ENCODE measurements around the gene SLC22A23. TPM values are rescaled to one million over a fixed set of nuclear protein-coding genes. Genes with fewer than 3 reads are reported as not detected.

The SLC22A23 gene
- total and polyA plus RNA-seq, 7 donors = 8.1 to 18.7 (median 12.0) TPM

DNA sequence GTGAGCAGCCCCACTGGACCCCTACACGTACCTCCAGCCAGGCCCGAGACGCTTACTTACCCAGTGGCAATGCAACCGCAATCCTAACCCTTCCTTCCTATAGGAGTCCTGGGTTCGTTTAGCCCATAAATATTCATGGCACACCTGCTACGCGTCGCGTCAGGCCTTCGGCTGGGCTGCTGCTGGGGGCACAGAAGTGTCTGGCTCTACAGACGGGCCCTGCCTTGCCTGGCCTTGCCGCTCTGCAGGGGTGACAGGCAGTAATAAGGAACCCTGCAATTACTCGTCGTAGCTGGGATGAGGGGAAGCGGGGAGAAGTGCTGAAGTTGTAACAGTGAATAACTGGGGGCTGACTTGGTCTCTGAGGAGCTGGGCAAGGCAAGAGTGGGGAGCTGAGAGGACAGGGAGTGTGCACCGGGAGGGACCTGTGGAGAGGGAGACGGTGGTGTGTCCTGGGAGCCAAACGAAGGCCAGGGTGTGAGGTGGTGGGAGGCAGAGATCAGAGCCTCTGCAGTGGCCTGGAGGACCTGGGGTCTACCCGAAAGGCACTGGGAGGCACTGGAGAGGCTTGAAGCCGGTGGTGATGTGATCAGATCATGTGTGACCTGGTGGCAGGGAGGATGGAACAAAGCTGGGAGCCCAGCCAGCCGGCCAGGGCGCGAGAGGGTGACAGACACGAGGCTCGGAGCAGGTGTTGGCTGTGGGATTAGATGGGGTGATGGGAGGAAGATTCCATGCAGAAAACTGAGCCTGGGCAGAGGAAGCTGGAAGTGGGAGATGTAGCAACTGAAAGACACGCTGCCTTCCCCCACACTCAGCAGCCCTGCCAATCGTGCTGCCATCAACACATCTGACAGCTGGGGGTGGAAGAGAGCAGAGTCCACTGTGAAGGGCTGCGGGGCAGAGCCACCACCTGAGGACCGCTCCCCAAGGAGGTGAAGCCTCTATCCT is 161.7 kb downstream of the SLC22A23 start:
- intact Hi-C loops (cut with DNase I) = no loop called here
- Histone ChIP-seq H3K4me1 (no peaks in the 10 kb centered on the region), H3K9me3 (no peaks in the 10 kb centered on the region), H3K27ac (no peak overlapping the region), H3K36me3 (peaks cover 0 to 19% (median 0%) of the 10 kb centered on the region in 4 donors), H3K27me3 (no peaks in the 10 kb centered on the region), H3K4me3 (no peak overlapping the region)
- 71 to 73% methylated on average over 29 of the region's 29 CpGs for WGBS, 2 donors
- peak; percentile 50 for DNase-seq
- TF ChIP-seq POLR2AphosphoS5 (IDR thresholded peaks at IDR 0.05) (no peak), POLR2A (IDR thresholded peaks at IDR 0.05) (no peak), EP300 (IDR thresholded peaks at IDR 0.05) (no peak)
- TF ChIP-seq, protein P1, sequence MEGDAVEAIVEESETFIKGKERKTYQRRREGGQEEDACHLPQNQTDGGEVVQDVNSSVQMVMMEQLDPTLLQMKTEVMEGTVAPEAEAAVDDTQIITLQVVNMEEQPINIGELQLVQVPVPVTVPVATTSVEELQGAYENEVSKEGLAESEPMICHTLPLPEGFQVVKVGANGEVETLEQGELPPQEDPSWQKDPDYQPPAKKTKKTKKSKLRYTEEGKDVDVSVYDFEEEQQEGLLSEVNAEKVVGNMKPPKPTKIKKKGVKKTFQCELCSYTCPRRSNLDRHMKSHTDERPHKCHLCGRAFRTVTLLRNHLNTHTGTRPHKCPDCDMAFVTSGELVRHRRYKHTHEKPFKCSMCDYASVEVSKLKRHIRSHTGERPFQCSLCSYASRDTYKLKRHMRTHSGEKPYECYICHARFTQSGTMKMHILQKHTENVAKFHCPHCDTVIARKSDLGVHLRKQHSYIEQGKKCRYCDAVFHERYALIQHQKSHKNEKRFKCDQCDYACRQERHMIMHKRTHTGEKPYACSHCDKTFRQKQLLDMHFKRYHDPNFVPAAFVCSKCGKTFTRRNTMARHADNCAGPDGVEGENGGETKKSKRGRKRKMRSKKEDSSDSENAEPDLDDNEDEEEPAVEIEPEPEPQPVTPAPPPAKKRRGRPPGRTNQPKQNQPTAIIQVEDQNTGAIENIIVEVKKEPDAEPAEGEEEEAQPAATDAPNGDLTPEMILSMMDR (IDR thresholded peaks at IDR 0.05) = no peak

DNA sequence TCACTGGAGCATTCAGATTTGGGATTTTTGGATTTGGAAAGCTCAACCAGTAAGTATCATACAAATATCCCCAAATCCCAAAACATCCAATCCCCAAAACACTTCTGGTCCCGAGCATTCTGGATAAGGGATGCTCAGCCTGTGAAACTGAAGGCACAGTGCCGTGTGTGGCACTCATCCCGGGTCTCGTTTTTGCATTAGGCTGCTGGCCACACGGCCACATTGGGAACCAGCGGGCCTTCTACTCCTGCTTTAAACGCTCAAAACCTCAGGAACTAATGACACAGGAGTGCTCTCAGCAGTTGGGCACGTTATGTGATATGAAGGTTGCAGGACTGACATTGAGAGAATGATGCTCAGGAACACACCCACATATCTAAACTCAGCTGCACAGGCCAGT is 162.5 kb downstream of the SLC22A23 start:
- Histone ChIP-seq H3K27ac (no peak overlapping the region), H3K4me1 (no peaks in the 10 kb centered on the region), H3K27me3 (no peaks in the 10 kb centered on the region), H3K9me3 (no peaks in the 10 kb centered on the region), H3K36me3 (peaks cover 0 to 19% (median 0%) of the 10 kb centered on the region in 4 donors), H3K4me3 (no peak overlapping the region)
- TF ChIP-seq EP300 (IDR thresholded peaks at IDR 0.05) (no peak), POLR2A (IDR thresholded peaks at IDR 0.05) (no peak), POLR2AphosphoS5 (IDR thresholded peaks at IDR 0.05) (no peak)
- TF ChIP-seq, protein P1 (IDR thresholded peaks at IDR 0.05) = no peak
- WGBS, 2 donors = 82 to 83% methylated on average over 8 of the region's 8 CpGs
- intact Hi-C loops (cut with DNase I) = no loop called here
- DNase-seq = peak; percentile 14

- TF ChIP-seq, protein P1 (IDR thresholded peaks at IDR 0.05) = no peak
- no peak for TF ChIP-seq POLR2AphosphoS5 (IDR thresholded peaks at IDR 0.05)
- TF ChIP-seq EP300 (IDR thresholded peaks at IDR 0.05) = no peak
- TF ChIP-seq POLR2A (IDR thresholded peaks at IDR 0.05) = no peak
- no peak overlapping the region for H3K4me3 ChIP-seq
- peaks cover 0 to 19% (median 0%) of the 10 kb centered on the region in 4 donors for H3K36me3 ChIP-seq
- no peaks in the 10 kb centered on the region for H3K4me1 ChIP-seq
- no peak overlapping the region for H3K27ac ChIP-seq
- H3K9me3 ChIP-seq = no peaks in the 10 kb centered on the region
- WGBS, 2 donors = 89 to 90% methylated on average over 26 of the region's 26 CpGs
- intact Hi-C loops (cut with DNase I) = no loop called here
- DNase-seq = peak; percentile 51
- H3K27me3 ChIP-seq = no peaks in the 10 kb centered on the region
Measured at GRCh38 chr6:3293271-3294155, 163.3 kb downstream of the SLC22A23 start.

DNA sequence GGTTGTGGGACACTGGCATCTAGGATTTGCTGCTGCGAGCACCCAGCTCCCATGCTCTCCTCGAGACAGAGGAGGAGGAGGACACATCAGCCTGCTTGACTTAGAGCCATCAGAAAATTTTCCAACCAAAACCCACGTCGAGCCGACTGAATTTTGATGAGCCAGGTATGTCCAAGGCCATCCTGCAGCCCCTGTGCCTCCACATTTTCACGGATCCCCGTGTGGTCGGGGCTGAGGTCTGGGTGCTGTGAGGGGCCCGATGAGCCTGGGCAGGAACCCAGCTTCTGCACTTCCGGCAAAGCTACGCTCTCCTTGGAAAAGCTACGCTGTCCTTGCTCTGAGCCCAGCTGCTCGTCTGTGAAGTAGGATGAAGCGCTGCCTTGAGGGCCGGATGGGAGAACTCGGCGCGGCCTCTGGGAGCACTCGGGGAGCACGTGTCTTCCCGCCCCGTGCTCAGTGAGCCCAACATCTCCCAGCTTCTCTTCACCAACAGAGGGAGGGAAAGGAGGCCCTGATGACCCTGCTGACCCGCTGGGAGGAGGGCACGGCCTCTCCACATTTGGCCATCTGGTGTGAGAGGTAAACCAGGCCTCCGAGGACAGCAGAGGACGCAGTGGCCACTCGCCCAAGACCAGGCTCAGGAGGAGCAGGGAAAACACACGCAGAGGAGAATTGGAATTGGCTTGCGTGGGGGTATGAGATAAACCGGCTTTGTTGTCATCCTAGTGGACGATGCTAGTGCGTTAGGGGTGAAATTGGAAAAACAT is 164.2 kb downstream of the SLC22A23 start:
- peaks cover 0 to 16% (median 0%) of the 10 kb centered on the region in 4 donors for H3K36me3 ChIP-seq
- H3K4me3 ChIP-seq = no peak overlapping the region
- peak; percentile 46 for DNase-seq
- intact Hi-C loops (cut with DNase I) = no loop called here
- no peaks in the 10 kb centered on the region for H3K4me1 ChIP-seq
- H3K9me3 ChIP-seq = no peaks in the 10 kb centered on the region
- TF ChIP-seq, protein P1 (IDR thresholded peaks at IDR 0.05) = no peak
- TF ChIP-seq POLR2AphosphoS5 (IDR thresholded peaks at IDR 0.05) = no peak
- no peak for TF ChIP-seq EP300 (IDR thresholded peaks at IDR 0.05)
- TF ChIP-seq POLR2A (IDR thresholded peaks at IDR 0.05) = no peak
- WGBS, 2 donors = 91% methylated on average over 32 of the region's 32 CpGs
- H3K27ac ChIP-seq = no peak overlapping the region
- H3K27me3 ChIP-seq = no peaks in the 10 kb centered on the region

All from sigmoid colon (tissue), 7 donors.